Measurements from ENCODE around the gene ZMYND8.

DNA sequence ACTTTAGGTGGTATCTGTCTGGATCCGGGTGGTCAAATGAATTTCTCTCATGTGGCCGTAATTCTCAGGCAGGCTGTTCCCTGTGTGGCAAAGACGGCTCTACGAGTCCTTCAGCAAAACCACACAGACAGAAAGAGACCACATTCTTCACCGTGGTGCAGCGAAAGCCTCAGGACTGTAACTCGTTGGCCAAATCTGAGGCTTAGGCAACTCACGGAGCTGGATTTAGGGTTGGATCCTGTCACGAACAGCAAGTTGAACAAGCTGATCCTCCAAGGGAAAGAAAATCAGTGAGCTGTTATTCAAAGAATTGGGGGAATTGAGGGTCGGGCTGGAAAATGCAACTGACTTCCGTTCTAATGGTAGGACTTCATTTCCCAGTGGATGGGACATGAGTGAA, 167.4 kb downstream of the ZMYND8 start:
- no peak for TF ChIP-seq CTCF (IDR thresholded peaks at IDR 0.05)
- TF ChIP-seq ZFX (IDR thresholded peaks at IDR 0.05; ENCODE audit: borderline replicate concordance) = no peak
